GM19463 (cell line): ENCODE measurements around the gene SFMBT1.
"Not testable (repeated sequence)": the region's sequence is repeated elsewhere in the genome, so short reads cannot be mapped to it uniquely, and the experiment has no call there.

ENCODE experiments used
- ATAC-seq: cut with Tn5 transposase; IDR thresholded peaks from one replicate; pipeline ENCODE4 v1.9.1; 2021; ENCODE audit warnings: mild to moderate bottlenecking, moderate library complexity; ENCODE audit not compliant: unreplicated experiment

Gene SFMBT1

DNA sequence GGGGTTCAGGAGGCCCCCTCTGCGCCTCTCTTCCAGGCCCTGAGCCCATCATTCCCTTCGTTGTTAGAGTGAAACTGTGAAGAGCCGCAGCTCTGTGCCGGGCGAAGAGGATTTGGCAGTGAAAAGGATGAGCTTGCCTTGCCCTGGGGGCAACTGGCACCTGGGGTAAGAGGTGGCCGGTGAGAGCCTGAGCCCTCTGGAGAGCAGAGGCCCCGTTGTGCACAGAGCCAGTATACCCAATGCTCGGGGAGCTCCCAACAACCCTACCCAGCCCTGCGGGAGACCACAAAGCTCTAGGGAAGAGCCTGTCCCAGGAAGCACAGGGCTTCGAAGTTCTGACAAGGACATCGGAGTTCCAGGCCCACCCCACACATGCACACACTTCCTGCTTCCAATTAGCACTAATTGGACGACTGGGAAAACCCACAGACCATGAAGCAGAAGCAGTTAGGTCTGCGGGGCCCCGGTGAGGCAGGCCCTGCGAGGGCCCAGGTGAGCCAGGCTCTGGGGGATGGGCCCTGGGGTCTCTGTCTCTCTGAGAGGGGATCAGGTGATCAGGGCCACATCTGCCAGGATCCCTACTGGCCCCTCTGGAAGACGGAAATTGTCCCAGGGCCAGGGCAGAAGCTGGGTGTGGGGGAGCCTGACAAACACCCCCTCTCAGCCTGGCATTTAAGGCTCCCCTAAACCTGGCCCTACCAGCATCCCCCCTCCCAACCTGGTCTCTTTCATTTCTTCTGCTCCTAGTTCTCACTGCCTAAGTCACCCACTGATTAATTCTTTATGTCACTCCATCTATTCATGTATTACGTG is 27.9 kb upstream of the SFMBT1 start:
- no peak for ATAC-seq

DNA sequence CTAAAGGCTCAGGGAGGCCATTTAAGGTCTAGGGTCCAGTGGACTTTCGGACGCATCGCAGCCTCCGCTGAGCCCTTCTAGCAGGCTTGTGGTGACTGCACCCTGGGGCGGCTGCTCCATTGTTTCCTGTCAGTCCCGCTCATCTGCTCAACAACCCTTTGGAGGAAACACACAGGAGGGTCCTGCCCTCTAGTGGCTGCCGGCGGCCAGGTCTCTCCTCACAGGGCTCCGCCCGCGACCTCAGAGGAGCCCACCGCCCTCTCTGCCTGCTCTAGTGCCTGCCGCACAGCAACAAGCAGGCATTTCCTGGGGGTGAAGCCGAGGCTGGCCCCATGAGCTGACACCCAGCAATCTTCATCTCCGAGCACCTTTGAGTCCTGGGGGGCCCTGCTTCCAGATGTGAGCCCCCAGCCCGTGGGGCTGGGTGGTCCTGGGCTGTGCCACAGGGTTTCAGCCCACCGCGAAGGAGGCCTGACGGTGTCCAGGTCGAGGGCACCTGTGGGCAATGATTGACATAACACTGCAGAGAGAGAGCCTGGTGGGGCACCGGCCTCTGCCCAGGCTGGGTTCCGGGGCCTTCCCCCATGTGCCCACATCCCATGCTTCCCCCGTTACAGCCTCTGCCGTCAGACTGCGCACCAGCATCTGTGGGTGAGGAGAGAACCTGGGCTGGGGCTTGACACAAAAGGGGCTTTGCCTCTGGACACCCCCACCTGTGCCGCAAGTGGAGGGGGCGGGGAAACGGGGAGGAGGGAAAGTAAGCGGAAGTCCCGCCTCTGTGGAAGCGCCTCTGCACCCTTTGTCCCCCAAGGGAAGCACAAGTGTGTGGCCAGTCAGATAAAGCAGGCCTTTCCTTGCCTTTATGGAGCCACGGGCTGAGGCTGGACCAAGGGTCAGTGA is 27.0 kb upstream of the SFMBT1 start:
- ATAC-seq = peak; percentile 88

DNA sequence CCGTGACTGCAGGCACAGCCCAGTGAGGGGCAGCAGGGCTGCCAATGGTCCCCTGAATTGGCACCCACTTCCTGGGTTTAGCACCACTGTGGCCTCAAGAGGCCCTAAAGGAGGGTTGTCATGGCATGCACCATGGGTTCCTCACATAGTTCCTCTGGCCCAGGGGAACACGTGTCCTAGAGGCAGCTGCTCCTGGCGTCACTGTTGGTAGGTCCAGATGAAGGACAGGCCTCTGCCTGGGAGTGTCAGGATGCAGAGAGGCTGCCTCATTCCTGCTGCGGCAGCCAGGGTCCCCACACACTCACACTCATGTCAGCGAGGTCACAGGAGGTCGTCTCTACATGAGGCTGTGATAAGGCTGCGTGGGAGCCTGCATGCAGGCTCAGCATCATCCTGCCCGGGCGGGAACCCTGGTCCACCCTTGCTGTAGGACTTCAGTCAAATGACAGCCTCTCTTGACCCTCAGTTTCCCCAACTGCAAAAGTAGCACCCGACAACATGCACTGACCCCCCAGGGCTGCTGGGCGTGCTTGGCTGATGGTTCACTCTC is 26.1 kb upstream of the SFMBT1 start:
- no peak for ATAC-seq

DNA sequence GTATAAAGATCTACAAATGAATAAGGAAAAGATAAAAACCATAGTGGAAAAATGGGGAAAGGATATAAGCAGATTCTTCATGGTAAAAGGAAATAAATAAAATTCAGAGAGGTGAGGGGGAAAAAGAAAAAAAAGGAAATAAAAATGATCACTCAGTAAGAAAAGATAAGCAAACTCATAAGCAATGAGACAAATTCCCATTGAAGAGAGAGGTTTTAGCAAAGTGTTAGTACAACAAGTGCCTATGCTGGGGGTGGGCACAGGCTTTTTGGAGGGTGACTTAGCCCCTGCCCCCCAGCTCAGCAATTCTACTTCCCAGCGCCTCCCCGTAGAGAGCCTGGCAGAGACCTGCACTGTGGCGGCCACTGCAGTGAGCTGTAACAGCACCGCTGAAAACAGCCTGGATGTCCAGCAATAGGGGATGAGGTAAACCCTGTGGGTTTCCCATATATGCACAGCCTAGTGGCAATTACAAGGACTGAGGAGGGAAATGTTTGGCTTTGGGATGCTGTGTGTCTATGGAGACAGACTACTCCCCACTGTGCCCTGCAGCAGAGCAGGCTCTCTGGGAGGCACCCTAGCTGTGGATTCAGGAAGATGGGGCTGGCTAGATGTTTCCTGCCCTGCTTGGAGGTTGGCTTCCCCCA is 23.7 kb upstream of the SFMBT1 start:
- no peak for ATAC-seq

DNA sequence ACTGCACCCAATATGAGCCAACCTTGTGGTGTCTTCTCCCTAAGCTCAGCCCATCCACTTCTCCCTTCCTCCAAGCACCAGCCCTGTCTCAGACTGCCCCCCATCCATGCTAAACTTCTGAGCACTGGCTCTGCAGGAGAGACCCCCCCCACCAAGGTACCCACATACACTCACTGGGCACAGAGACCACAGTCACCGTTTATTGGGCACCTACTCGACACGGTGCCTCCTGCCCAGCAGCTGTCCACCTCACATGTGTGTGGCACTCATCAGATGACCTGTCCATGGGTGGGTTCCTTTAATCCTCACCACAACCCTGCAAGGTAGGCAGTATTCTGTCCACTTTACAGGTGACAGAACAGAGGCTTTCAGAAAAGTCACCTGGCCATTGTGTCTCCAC is 22.3 kb upstream of the SFMBT1 start:
- no peak for ATAC-seq

- no peak for ATAC-seq
Measured at GRCh38 chr3:53067567-53067966, 21.7 kb upstream of the SFMBT1 start.

- no peak for ATAC-seq
Measured at GRCh38 chr3:53065841-53066480, 20.1 kb upstream of the SFMBT1 start.

- no peak for ATAC-seq
Measured at GRCh38 chr3:53062905-53063304, 17.0 kb upstream of the SFMBT1 start.

DNA sequence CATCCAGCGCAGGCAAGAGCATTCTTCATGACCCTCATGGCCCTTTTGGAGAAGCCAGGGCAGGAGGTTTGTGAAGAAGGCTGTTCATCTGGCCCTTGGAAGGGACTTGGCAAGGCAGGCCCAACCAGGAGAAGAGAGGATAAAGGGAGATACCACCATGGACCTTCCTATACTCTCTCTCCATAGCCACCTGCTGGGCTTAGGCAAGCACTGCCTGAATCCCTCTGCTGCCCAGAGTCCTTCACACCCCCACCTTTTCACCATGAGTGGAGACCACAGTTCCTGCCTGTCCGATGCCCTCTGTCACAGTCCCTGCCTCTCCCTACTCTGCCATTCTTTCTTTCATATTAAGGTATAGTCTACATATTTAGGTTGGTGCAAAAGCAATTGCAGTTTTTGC is 10.6 kb upstream of the SFMBT1 start:
- ATAC-seq = no peak

DNA sequence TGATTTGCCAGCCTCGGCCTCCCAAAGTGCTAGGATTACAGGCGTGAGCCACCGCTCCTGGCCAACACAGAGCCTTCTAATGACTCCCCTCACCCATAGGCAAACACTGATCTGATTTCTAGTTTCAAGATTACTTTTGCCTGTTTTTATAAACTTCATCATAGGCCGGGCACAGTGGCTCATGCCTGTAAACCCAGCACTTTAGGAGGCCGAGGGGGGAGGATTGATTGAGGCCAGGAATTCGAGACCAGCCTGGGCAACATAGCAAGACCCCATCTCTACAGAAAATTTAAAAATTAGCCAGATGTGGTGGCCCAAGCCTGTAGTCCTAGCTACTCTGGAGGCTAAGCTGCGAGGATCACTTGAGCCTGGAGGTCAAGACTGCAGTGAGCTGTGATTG is 8.4 kb upstream of the SFMBT1 start:
- ATAC-seq = not testable (repeated sequence)

DNA sequence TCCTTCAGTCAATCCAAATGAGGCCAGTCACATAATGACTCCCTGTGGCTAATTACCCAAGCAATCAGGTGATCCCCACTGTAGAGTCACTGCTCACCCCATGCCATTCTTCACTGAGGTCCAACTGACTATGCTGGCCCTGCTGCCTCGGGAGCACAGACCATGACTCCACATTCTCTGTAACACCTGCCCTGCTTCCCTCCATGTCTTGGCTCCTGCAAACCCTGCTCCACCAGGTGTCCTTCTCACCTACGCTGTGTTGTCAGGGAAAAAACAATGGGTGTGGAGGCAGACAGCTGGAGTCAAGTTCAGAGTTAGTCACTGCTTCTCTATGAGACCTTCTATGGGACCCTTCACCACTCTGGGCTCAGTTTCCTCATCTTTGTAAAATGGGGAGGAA is 6.1 kb upstream of the SFMBT1 start:
- ATAC-seq = no peak

GRCh38 chr3:53049987-53050386 is 4.1 kb upstream of the SFMBT1 start:
- ATAC-seq = no peak

GRCh38 chr3:53046171-53047170 is 598 bp upstream of the SFMBT1 start:
- ATAC-seq = peak; percentile 28

GRCh38 chr3:53044711-53045517 is 959 bp downstream of the SFMBT1 start:
- ATAC-seq = no peak

DNA sequence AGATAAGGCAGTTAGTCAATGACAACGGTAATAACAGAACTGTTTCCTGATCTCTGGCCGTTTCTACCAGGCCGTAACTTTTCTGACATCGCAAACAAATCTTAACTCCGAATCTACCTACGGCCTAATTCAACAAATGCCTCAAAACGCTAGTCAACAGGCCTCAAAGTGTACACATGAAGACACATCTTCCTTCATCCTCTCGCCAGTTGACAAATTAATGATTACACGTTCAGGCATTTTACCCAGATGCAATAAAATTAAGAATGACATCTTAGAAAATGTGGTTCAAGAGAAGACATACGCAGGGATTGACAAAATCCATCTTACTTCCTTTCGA is 1.5 kb downstream of the SFMBT1 start:
- ATAC-seq = no peak

DNA sequence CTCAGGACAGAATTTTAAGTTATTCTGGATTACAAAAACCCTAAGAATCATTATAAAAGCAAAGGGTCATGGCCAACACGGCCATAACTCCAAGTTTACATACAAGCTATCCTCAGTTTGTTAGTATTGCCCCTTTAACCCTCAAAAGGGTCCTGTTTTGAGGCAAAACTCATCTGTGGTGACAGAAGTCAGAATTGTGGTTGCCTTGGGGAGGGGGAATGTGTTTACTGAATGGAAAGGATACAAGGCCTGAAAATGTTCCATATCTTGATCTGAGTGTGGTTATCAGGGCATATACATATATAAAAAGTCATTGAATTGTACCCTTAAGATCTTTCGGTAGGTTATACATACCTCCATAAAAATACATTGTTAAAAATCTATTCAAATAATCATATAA is 2.1 kb downstream of the SFMBT1 start:
- no peak for ATAC-seq

DNA sequence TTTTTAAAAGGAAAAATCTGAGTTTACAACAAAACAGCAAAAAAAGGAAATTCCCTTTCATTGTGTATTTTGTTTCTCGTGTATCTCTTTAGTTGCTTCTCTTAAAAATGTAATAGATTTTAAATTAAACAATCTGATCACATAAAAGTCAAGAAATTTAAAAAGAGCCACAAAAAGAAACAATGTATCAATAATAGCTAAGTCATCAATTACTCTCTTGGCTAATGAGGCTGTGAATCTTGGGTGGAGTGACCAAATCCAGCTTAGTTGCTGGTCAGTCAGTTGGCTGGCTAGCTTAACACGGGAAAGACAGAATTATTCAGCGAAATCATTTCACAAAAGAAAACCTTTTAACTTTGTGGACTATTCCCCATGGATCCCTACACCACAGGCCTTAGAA is 3.2 kb downstream of the SFMBT1 start:
- no peak for ATAC-seq

DNA sequence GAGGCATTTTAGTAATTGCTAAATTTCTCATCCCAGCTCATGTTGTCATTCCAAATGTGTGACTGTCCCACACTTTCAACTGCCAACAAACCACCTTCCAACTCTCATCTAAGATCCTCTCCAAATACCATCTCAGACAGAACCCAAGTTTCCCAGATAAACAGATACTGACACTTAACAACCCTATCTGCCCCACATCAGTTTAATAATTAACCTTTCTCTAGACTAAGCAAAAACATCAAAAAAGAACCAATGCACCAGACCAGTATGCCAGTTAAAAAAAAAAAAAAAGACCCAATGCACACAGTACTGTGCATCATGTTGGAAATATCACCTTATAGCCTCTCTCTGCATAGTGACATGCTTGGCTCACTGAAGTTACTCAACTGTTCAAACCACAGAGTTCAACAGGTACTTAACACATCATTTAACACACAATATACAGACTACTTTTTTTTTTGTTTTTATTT is 5.5 kb downstream of the SFMBT1 start:
- ATAC-seq = no peak

DNA sequence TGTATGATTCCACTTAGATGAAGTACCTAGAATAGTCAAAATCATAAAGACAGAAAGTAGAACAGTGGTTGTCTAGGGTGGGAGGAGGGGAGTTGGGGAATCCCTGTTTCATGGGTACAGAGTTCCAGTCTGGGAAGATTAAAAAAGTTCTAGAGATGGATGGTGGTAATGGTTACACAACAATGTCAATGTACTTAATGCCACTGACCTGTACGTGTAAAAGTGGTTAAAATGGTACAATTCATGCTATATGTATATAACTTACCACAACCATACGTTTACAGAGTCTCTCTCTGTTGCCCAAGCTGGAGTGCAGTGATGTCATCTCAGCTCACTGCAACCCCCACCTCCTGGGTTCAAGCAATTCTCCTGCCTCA is 6.5 kb downstream of the SFMBT1 start:
- ATAC-seq = no peak
